HG02571 (cell line): ENCODE results near the gene CNDP1.

Source experiments
- ATAC-seq: cut with Tn5 transposase; IDR thresholded peaks from one replicate; pipeline ENCODE4 v1.9.1; 2021; ENCODE audit warnings: mild to moderate bottlenecking, moderate library complexity; ENCODE audit not compliant: unreplicated experiment

The CNDP1 gene

DNA sequence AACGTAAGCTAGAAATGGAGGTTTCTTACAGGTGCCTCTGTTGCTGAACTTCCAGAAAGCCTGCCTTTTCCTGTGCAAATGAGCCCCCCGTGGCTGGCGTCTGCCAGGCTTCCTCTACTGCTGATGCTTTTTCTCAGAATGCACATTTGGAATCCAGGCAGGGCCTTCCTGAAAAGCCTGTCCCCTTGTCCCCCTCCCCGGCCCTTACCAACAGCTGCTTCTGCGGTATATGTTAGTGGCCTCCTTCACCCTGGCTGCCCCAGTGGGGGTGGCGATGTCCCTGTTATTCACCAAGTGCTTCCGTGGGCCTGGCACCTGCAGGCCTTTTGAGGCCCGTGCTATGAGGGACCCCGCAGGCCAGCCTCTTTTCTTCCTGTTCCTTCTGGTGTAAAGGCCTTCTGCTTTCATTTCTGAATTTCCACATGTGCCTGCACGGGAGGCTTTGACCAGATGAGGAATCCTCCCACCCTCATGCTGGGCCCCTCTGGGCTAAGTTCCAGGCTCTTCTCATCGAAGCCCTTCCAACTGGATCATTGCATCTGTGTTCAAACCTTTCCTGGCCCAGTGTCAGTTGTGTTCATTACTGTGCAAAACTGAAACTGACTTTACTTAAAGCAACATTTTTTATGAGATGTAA is 27.7 kb upstream of the CNDP1 start:
- ATAC-seq, result no peak

- ATAC-seq, result no peak
Observed at GRCh38 chr18:74507097-74507881, 27.0 kb upstream of the CNDP1 start.

DNA sequence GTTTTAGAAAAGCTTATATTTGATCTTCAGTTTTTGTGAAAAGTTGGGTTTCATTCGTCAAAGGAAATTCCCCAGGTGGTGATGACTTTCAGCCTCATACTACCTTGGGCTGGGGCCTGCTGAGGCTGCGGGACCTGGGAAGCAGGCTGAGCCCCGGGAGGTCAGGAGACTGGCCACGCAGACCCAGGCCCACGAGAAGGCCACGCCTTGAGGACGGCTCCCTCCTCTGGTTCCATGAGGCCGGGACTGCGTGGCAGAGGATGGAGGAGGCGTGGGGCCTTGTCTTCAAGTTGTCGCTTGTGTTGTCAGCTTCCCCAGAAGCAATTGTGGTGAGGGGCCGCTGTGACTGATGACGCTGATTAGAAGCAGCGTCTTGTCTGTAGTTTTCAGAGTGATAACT is 26.4 kb upstream of the CNDP1 start:
- ATAC-seq, result no peak

GRCh38 chr18:74508366-74508765 is 25.9 kb upstream of the CNDP1 start:
- ATAC-seq, result no peak

- no peak for ATAC-seq
Observed at GRCh38 chr18:74508821-74509225, 25.5 kb upstream of the CNDP1 start.

GRCh38 chr18:74509856-74510769 is 24.2 kb upstream of the CNDP1 start:
- ATAC-seq, result no peak

DNA sequence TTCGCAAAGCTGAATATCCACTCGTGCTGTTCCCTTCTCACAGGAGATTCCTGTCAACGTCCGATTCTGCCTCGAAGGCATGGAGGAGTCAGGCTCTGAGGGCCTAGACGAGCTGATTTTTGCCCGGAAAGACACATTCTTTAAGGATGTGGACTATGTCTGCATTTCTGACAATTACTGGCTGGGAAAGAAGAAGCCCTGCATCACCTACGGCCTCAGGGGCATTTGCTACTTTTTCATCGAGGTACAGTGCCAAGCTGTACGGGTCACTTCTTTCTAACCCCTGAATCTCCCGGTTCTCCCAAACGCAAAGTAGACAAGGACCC is 23.6 kb upstream of the CNDP1 start:
- no peak for ATAC-seq

GRCh38 chr18:74511823-74512222 is 22.5 kb upstream of the CNDP1 start:
- ATAC-seq, result no peak

DNA sequence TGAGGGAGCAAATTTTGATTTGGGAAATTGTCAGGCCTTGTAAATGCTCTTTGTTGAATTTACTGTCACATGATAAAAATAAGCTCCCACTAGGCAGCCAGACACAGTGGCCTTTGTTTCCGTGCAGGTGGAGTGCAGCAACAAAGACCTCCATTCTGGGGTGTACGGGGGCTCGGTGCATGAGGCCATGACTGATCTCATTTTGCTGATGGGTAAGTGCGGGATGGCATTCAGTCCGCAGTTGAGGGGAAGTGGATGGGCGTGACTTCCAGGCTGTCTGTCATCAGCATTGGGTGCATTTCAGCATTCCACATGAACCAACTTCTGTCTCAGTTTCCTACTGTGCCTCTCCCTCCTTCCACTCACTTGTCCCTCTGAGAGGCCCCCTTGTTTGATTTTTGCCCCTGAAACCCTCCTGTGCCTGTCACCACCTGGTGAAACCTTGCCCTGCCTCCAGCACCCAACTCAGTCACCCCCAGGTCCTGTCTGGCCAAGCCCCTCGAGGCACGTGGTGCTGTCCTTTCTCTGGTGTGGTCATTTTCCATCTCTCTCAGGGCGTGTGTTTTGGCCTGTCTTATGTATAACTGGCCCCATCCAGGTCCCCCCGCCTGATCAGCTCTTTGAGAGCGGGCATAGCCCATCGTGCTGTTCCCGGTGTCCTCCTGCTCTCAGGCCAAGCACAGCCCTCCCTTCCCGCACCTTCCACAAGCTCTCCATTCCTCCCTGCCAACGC is 21.8 kb upstream of the CNDP1 start:
- no peak for ATAC-seq

DNA sequence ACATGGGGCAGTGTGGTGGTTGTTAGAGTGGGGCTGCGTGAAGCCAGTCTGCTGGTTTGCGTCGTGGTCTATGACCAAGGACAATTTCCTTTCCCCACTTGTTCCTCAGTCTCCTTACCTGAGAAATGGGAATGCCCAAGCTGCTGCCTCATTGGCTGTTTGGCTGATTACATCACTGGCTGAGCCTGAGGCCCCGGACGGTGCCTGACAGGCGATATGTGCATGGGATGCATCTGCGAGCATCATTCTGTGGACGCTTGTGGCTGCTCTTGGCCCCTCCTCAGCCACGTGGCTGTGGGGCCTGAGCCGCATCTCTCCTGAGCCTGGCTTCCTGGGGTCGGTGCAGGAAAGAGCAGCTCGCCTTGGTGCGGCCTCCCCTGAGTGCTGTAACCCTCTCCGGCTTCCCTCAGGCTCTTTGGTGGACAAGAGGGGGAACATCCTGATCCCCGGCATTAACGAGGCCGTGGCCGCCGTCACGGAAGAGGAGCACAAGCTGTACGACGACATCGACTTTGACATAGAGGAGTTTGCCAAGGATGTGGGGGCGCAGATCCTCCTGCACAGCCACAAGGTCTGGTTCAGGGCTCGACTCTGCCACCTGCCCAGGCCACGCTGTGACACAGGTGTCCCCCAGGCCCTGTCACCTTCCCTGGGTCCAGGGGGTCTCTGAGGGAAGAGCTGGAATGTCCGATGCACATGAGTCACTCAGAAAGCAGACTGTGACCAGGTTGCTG is 21.0 kb upstream of the CNDP1 start:
- no peak for ATAC-seq

- ATAC-seq, result no peak
Observed at GRCh38 chr18:74513883-74514205, 20.5 kb upstream of the CNDP1 start.

GRCh38 chr18:74514860-74515495 is 19.3 kb upstream of the CNDP1 start:
- no peak for ATAC-seq

- no peak for ATAC-seq
Observed at GRCh38 chr18:74515620-74516231, 18.6 kb upstream of the CNDP1 start.

DNA sequence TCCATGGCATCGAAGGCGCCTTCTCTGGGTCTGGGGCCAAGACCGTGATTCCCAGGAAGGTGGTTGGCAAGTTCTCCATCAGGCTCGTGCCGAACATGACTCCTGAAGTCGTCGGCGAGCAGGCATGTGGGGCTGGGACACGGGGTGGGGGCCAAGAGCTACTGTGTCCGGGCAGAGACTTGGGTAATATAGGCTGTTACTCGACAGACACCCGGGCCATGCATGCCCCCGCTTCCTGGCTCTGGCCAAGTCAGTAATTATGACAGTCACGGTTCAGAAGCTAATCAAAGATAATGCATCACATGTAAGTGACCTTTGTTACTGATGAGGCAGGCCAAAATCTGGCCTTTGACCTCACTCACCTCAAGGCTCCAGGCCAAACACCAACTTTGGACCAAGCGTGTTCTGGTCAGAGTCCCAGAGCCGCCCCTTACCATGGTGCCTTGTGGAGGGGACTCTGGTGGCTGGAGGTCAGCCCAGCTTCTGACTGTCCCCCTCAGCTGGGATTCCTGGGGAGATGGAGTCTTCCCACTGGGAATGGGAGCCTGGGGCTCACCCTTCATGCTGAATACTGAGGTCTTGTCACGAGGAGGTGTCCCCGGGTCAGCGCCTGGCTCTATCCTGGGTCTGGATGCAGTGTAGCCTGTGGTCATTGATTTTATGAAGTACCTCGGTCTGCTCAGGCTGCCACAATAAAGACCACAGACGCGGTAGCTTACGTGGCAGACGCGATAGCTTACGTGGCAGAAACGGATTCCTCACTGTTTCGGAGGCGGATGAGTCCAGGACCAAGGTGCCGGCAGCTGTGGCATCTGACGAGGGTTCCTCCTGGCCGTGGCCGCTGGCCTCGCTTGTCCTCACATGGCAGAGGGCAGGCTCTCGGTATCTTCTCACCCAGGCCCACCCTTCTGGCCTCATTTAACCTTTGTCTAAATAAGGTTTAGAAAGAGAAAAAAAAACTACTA is 17.7 kb upstream of the CNDP1 start:
- ATAC-seq, result no peak

GRCh38 chr18:74517236-74517630 is 17.1 kb upstream of the CNDP1 start:
- no peak for ATAC-seq

DNA sequence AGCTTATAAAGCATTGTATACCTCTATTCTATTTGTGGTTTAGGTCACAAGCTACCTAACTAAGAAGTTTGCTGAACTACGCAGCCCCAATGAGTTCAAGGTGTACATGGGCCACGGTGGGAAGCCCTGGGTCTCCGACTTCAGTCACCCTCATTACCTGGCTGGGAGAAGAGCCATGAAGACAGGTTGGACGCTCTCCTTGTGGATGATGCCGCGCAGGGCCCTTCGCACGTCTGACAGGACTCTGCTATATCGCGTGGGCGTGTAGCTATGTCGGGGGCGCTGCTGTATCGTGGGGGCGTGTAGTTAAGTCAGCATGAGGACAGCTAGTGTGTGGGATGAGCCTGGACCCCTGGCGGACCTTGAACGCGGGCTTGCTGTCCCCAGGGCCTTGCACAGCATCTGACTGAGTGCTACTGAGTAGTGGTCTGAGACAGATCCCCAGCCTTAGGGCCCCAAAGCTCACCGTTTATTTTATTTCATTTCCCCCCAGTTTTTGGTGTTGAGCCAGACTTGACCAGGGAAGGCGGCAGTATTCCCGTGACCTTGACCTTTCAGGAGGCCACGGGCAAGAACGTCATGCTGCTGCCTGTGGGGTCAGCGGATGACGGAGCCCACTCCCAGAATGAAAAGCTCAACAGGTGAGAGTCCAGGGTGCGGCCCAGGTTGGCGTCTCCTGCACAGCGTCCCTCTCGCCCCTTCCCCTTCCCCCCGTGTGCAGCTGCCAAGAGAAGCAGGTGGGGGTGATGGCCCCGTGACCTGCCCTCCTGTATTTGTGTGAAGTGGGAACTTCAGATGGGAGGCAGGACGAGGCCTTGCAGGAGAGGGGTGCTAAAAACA is 15.6 kb upstream of the CNDP1 start:
- ATAC-seq, result no peak

DNA sequence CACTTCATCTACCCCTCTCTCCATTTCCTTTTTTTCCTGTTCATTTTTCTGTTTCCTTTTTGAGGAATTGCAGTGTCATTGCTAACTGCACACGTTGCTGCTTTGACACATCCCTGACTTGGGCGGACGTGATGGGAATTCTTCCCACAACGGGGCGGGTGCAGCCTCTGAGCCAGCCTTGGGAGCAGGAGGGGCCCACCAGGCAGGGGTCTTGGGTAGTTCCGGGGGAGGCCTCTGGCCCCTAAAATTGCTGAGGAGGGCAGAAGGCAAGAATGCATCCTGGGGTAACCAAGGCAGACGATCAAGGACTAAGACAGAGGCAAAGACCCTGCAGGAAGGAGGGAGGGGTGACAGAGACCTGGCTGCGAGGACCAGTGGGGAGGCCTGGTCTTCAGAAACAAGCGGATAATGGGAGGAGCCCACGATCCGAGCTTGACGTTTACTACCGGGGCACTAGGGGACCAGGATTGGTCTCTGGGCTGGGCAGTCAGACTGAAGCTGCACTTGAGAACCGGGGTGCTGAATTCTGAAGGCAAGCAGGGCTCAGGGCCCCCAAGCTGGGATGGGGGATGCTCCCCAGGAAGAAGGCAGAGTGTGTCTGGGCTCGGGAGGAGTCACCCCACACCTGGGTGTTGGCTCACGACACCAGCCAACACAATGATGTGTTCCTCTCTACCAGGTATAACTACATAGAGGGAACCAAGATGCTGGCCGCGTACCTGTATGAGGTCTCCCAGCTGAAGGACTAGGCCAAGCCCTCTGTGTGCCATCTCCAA is 14.8 kb upstream of the CNDP1 start:
- no peak for ATAC-seq
